ENCODE data around the gene FCHSD2.

- TF ChIP-seq, protein P1, sequence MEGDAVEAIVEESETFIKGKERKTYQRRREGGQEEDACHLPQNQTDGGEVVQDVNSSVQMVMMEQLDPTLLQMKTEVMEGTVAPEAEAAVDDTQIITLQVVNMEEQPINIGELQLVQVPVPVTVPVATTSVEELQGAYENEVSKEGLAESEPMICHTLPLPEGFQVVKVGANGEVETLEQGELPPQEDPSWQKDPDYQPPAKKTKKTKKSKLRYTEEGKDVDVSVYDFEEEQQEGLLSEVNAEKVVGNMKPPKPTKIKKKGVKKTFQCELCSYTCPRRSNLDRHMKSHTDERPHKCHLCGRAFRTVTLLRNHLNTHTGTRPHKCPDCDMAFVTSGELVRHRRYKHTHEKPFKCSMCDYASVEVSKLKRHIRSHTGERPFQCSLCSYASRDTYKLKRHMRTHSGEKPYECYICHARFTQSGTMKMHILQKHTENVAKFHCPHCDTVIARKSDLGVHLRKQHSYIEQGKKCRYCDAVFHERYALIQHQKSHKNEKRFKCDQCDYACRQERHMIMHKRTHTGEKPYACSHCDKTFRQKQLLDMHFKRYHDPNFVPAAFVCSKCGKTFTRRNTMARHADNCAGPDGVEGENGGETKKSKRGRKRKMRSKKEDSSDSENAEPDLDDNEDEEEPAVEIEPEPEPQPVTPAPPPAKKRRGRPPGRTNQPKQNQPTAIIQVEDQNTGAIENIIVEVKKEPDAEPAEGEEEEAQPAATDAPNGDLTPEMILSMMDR (IDR thresholded peaks at IDR 0.05) = no peak
- TF ChIP-seq POLR2A (IDR thresholded peaks at IDR 0.05) = no peak
These were observed 25.5 kb downstream of the FCHSD2 start for GRCh38 chr11:73116636-73117035.

Measured in lower leg skin (tissue), 3 donors.